HG03280 (cell line): ENCODE data around the gene MRPS31.
A peak's percentile ranks its signal among the peaks of the same experiment; 100 is the strongest.
"Not testable (repeated sequence)": the region's sequence is repeated elsewhere in the genome, so short reads cannot be mapped to it uniquely, and the experiment has no call there.

ENCODE experiments used
- ATAC-seq: cut with Tn5 transposase; IDR thresholded peaks from one replicate; pipeline ENCODE4 v1.9.1; 2021; ENCODE audit warnings: mild to moderate bottlenecking, moderate library complexity; ENCODE audit not compliant: unreplicated experiment

MRPS31 gene

DNA sequence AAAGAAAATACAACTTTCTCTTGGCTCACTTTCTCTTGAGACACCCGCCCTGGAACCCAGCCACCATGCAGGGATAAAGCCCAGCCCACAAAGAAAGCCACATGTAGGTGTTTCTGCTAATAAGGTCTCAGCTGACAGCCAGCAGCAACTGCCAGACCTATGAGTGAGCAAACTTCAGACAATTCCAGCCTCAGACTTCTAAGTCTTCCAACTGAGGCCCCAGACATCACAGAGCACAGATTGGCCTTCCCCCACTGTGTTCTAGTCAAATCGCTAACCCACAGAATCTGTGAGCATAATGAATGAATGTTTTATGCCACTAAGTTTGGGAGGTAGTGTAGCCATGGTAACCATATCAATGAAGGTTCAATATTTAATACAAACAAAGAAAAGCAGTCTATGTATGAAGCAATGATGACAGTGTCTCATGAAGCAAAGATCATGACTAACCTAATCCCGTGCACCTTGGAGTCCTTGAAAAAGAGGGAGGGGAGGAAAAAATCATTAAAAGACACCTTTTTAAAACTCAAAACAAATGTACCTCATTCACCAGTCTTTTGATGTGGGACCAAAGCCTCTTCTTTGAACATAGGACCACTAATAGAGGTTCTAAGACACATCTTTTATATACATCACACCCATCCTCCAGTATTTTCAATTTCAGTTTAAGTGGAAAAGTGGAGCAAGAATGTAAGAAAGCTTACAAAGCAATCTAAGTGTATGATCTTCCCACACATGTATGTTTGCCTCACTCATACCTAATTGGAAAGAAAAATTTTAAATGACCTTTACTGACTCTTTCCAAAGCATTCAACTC, 6.2 kb downstream of the MRPS31 start:
- no peak for ATAC-seq

DNA sequence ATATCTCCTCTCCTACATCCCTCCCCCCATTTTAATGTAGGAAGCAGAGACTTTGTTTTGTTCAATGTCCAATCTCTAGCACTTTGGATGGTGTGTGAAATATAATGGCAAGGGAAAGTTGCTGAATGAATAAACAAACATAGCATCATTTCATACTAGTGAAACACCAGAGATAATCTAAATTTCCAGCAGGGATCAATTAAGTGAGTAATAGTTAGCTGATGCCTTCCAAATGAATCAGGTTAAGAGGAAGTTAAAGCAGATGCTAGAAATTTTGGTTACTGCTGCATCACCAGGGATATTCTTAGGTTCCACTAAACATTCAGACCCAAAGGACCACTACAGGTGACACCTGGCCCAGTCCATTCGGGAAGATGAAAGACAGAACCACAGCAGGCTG, 8.1 kb downstream of the MRPS31 start:
- no peak for ATAC-seq

DNA sequence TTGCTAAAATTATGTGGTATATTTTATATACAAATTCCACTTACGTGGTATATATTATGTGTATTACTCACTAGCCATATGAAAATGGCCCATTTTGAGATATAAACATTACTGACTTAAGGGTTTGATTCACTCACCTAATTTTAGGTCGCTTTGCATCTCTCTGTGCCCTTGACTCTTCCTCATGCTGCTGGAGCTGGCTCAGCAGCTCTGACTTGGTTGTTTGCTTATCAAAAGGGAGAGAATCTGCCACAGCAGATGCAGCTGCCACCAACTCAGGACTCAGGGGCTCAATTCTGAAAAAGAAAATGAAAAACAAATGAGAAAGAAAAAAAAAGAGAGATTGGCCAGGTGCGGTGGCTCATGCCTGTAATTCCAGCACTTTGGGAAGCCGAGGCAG, 12.2 kb downstream of the MRPS31 start:
- no peak for ATAC-seq

DNA sequence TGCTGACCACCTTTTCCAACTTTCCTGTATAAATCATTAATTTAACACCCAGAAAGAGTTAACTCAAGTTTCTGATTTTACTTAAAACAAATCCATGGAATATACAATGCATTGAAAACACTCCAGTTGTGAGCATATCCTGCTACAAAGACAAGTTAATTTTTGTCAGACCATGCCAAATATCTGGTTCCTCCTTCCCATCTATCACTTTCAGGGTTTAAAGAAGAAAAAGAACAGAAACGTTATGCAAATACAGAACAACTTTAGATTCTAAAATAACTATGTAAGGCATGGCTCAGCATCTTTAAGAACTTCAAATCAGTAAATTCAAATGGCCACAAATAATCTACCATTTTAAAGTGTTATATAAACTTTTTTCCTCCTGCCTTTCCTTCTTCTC, 14.9 kb downstream of the MRPS31 start:
- no peak for ATAC-seq

DNA sequence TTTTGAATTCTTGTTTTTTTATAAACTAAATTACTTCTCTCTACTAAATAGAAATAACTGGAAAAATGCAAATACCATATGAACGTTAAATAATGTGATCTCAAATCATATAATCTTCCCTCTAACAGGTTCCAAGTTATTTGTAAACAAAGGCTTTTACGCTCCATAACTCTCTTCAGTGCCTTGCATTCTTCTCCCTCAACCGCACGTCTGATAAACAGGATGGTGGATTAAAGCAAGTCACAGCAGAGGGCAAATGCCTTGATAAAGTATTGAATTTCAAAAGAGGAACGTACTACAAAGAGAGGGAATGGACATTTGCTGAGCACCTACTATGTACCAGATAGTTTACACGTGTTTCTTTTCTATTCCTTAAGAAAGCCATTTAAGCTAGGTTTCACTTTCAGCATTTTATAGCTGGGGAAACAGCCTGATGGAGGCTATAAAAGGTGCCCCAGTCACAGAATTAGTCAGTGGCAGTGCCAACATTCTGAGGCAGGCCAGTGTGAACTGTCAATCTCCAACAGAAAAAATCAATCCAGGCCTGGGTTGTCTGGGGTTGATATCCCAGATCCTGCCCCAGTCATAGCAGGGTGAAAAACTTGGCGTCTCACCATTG, 15.8 kb downstream of the MRPS31 start:
- ATAC-seq: no peak

DNA sequence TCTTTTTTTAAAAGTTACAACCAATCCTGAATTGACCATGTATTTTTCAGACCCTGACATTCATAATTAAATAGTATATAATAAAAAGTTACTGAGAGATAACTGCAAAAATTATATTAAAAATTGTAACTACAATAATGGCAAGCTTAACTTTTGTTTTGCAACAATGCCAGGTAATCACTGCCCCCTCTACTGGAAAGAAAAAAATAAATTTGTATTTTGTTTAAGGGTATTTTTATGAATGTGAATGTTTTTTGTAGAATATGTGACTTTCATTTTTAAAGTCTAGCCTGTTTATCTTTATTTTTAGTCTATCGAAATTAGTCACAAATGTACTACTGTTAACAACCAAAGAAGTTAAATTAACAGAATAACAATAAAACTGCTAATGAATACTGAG, 21.7 kb downstream of the MRPS31 start:
- ATAC-seq: no peak

DNA sequence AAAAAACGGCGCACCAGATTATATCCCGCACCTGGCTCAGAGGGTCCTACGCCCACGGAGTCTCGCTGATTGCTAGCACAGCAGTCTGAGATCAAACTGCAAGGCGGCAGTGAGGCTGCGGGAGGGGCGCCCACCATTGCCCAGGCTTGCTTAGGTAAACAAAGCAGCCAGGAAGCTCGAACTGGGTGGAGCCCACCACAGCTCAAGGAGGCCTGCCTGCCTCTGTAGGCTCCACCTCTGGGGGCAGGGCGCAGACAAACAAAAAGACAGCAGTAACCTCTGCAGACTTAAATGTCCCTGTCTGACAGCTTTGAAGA, 35.8 kb downstream of the MRPS31 start:
- ATAC-seq: not testable (repeated sequence)

DNA sequence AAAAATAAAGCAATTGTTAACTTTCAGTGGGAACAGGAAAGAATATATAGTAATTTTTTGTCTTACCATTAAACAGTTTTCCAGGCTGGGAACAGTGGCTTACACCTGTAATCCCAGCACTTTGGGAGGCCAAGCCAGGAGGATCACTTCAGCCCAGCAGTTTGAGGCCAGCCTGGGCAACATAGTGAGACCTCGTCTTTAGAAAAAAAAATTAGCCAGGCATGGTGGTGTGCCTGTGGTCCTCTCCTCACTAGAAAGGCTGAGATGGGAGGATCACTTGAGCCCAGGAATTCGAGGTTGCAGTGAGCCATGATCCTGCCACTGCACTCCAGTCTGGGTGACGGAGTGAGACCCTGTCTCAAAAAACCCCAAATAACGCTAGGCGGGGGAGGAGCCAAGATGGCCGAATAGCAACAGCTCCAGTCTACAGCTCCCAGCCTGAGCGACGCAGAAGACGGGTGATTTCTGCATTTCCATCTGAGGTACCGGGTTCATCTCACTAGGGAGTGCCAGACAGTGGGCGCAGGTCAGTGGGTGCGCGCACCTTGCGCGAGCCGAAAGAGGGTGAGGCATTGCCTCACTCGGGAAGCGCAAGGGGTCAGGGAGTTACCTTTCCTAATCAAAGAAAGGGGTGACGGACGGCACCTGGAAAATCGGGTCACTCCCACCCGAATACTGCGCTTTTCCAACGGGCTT, 36.3 kb downstream of the MRPS31 start:
- ATAC-seq: not testable (repeated sequence)

DNA sequence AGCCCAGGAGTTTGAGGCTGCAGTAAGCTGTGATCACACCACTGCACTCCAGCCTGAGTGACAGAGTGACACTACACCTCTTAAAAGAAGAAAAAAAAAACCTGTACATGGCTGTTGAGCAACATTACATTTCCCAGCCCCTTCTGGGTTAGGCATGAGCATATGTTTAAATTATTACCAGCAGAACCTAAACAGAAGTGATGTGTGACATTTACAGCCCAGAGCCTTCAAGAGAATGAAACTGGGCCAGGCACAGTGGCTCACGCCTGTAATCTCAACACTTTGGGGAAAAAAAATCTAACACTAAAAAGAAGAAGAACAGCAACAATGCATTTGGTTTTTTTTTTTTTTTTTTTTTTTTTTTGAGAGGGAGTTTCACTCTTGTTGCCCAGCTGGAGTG, 38.3 kb downstream of the MRPS31 start:
- ATAC-seq: no peak

DNA sequence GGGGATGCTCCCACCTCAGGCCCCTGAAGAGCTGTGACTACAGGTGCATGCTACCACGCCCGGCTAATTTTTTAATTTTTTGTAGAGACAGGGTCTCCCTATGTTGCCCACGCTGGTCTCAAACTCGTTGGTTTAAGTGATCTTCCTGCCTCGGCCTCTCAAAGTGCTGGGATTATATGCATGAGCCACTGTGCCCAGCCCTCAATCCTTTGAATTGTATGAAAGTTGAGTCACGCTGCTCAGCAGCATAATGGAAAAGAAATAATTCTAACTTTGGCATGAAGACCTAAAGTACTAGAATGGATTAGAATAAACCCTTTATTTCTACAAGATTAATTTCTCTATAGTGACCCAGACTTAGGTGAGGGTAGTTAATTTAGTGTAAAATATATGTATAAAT, 42.4 kb downstream of the MRPS31 start:
- no peak for ATAC-seq

DNA sequence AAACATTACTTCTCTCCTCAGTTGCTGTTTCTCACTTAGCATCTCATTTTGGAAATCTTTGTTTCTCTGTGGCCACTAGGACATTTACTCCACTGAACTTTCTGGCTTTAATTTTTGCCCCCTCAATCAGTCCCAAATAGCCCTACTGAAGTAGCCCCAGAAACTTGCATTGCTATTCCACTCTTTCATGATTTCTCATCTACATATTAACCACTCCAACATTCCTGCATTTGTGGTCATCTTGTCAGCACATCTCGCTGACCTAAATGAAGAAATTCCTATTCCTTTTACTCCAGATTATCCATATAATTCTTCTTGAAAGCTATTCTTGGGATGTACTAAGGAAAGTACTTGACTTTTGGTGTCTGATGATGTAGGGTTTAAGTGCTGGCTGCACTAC, 56.6 kb downstream of the MRPS31 start:
- not testable (repeated sequence) for ATAC-seq

DNA sequence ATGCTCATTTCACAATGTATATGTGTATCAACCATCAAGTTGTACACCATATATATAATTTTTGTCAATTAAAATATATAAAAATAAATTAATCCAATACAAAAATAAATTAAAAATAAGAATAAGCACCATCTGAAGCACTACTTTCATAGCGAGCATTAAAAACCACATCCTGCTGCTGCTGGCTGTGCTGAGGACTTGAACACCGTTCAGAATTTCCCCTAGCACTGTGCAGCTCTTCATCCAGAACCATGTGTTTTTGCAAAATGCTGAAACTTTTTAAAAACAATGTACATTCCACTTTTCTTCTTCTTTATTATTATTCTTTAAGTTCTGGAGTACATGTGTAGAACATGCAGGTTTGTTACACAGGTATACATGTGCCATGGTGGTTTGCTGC, 64.6 kb downstream of the MRPS31 start:
- no peak for ATAC-seq

DNA sequence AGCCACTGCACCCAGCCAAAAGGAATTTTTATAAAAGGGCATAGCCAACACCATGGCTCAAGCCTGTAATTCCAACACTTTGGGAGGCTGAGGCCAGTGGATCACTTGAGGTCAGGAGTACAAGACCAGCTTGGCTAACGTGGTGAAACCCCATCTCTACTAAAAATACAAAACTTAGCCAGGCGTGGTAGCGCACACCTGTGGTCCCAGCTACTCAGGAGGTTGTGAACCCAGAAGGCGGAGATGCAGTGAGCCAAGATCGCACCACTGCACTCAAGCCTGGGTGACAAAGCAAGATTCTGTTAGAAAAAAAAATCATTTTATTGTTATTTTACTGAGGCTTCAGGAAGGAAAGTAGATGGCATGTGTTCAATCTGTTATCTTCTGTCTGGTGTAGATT, 73.3 kb downstream of the MRPS31 start:
- ATAC-seq: peak; percentile 64

DNA sequence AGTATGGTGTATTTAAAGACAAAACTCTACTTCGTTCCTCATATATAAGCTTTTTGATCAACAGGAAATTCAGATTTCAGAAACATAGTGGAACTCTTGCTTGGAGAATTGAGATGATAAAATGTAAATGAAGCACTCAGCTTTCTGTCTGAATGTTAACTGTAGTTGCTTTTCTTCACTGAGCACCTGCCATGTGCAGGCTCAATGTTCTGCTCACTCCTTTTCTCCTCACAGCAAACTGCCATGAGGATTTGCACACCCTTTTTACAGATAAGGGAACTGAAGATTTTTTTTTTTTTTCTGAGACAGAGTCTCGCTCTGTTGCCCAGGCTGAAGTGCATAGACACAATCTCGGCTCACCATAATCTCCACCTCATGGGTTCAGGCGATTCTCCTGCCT, 76.6 kb downstream of the MRPS31 start:
- no peak for ATAC-seq

DNA sequence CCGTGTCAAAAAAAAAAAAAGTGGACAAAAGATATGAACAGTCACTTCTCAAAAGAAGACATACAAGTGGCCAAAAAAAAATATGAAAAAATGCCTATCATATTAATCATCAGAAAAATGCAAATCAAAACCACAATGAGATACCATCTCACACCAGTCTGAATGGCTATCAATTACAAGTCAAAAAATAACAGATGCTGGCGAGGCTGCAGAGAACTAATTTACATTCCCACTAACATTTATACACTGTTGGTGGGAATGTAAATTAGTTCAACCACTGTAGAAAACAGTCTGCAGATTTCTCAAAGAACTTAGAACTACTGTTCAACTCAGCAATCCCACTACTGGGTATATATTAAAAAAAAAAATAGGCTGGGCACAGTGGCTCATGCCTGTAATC, 78.0 kb downstream of the MRPS31 start:
- ATAC-seq: no peak

DNA sequence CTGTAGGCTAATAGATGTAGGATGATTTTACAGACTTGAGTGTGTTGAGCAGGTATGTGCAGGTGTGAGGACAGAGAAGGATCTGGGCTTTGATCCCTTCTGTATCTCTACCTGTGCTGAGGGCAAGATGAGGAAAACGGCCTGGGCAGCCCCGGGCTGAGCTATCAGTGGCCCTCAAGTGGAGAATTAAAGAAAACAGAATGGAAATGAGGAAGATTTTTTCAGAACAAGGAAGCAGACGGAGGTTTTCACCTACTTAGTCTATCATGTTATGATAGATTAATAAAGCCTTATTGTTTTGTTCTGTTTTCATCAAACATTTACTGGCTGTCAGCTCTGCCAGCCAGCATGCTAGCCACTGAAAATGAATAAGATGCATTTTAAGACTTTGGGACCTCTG, 82.2 kb downstream of the MRPS31 start:
- no peak for ATAC-seq

DNA sequence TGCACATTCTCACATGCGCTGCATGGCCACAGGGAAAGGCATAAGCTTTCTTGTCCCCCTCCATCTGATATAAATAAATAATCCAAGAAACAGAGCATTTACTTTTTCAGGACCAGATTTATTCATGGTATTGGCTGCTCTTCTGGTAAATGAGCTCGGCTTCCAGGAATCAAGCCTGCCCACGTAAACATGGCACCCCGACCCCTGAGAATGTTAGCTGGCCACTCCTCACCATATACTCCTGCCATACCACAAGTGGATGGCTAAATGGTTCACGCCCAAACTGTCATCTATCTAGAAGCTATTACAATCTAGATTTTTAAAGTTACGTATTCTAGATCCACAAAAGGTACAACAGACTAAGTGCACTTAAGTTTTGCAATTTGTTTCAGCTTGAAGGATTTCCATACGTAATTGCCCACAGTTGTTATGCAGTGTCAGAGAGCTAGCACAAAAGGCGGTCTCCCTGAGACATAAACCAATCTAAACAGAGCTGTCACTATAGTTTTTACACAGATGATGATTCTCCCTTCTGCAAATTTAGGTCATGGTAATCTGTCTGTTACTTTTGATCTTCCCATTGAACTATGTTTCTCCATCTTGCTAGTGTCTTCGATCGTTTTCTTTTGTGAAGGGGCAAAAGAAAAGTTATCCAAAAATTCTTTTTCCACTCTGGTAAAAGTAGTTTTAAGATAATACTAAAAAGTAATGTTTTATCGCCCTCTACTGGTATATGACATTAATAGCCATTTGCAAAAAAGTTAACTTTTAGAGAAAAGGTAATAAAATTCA, 88.3 kb downstream of the MRPS31 start:
- no peak for ATAC-seq

DNA sequence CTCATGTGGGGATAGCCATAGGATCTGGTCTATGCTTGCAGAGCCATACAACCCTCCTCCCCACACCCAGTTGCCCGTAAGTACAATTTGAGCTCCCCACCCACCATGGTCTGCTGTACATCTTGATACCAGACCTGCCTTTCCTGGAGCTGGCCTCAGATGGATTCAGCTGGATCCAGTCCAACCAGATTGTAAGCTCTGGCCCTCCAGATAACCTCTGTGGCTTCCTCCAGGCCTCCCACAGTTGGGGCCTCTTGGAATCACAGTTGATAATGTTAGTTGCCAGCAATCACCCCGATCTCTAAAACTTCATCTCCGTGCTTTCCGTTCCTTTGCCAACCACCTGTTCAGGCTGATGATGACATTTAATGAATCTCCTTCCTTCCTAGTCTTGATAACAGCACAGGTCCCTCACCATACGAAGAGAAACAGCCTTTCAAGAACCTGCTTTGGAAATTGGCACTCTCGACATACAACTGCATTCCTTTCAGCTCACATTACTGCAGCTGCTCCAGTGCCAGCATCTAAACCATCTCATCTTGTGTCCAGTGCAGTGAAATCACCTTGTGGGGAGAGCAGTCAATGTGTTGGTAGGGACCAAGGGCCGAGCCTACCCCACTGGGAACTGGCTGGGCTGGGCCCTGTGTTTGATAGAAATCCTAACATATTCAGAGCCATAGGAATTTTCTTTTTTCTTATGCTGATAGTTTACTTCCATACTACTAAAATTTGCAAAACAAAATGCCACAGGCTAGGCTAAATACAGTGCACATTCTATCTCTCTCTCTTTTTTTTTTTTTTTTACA, 89.4 kb downstream of the MRPS31 start:
- ATAC-seq: no peak

DNA sequence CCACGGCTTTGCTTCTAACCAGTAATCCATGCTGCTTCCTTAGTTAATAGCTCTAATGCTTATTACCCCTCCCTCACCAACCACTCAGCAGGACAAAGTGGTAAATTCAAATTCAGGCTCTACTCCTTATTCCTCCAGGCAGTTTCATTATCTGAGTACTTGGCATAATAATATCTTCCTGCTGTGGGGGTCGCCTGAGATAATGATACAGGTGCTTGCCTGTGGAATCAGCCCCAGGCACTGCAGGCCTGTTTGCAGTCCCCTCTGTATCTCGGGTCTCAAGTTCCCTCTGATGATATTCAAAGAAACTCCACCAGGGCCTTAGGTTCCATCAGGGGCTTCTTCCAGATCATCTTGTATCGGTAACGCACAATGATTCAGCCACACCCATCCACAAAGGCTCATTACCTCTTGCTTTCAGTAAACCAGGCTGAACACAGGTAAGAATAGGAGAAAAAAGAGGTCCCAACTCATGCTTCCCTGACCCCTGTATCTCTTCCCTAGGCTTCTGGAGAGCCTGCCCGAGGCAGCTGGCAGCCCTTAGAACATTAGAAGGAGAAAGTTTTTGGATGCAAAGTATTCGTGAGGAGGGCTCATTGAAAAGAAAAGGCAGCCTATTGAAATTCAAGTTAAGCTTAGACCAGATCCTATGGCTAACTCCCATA, 90.2 kb downstream of the MRPS31 start:
- ATAC-seq: no peak

DNA sequence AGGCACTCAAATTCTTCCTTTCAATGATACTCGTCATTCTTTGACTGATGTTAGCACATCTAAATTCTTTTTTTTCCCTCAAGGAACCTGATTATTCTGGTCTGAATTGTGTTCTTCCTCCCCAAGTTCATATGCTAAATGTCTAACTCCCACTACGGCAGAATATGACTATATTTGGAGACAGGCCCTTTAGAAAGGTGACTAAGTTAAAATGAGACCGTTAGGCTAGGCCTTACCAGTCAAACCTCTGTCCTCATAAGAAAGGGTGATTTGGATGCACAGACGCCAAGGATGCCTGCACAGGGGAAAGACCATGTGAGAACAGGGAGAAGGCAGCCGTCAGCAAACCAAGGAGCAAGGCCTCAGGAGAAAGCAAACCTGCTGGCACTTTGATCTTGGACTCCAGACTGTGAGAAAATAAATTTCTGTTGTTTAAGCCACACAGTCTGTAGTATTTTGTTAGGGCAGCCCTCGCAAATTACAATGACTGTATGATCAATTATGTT, 91.5 kb downstream of the MRPS31 start:
- ATAC-seq: no peak
